Ascending aorta (tissue), 2 donors: Measurements from ENCODE around the gene BET1L. TPM values are rescaled to one million over a fixed set of nuclear protein-coding genes. Genes with fewer than 3 reads are reported as not detected.
A peak's percentile ranks its signal among the peaks of the same experiment; 100 is the strongest.

Experiments
- DNase-seq, 2 donors: peaks; one replicate each; pipeline ENCODE4 v3.0.0-alpha.2; 2019; ENCODE audit warnings: low spot score in 2 of 2
- H3K27ac ChIP-seq, 2 donors: fragments of 200-600 bp; sonication (generic); one replicate each; pipeline ENCODE4 v1.5.1; 2016 to 2017; ENCODE audit warnings: mild to moderate bottlenecking in 1 of 2
- H3K27me3 ChIP-seq: fragments of 200-600 bp; sonication (generic); one replicate; pipeline ENCODE4 v1.5.1; 2017
- H3K36me3 ChIP-seq, 2 donors: fragments of 200-600 bp; sonication (generic); one replicate each; pipeline ENCODE4 v1.5.1; 2016
- H3K4me1 ChIP-seq, 2 donors: fragments of 200-600 bp; sonication (generic); one replicate each; pipeline ENCODE4 v1.5.1; 2016 to 2017; ENCODE audit warnings: mild to moderate bottlenecking in 1 of 2
- H3K4me3 ChIP-seq, 2 donors: fragments of 200-600 bp; sonication (generic); one replicate each; pipeline ENCODE4 v1.5.1; 2016 to 2017; ENCODE audit warnings: mild to moderate bottlenecking in 1 of 2
- H3K9me3 ChIP-seq, 2 donors: fragments of 200-600 bp; sonication (generic); one replicate each; pipeline ENCODE4 v1.5.1; 2016
- CTCF ChIP-seq, 3 experiments: fragments of 200-600 bp in 2 of 3; fragments of 450-650 bp in 1 of 3; sonication (generic) in 2 of 3; IDR thresholded peaks; one replicate each; pipeline ENCODE4 v1.5.1; 2016 to 2019; ENCODE audit warnings: antibody characterized with exemption in 3 of 3, mild to moderate bottlenecking in 1 of 3, moderate library complexity in 1 of 3
- intact Hi-C: fragments of 100-400 bp; cut with DNase I; formaldehyde crosslinking; loops from one replicate; pipeline ENCODE4 v1.15.1; 2023
- total RNA-seq: library from RNA; depleted of rRNA; stranded (reverse); fragments of >200 nt; gene quantifications from one replicate; pipeline ENCODE4 v1.1.0, GENCODE V29; 2016

Gene BET1L
- total RNA-seq, 1 donor from 2014 or later: 42.3 TPM

- TF ChIP-seq CTCF (IDR thresholded peaks at IDR 0.05): no peak
- Histone ChIP-seq H3K27ac (no peak overlapping the region), H3K9me3 (no peaks in the 10 kb centered on the region), H3K4me3 (peak overlapping the region; percentile 88 to 99), H3K27me3 (no peaks in the 10 kb centered on the region), H3K36me3 (peaks cover 18 to 52% of the 10 kb centered on the region in 2 donors), H3K4me1 (peaks cover 17 to 38% of the 10 kb centered on the region in 2 donors)
- intact Hi-C loops: loop anchor here (2.0 to 5.0 kb wide), 3 partner anchors 102 to 247 kb away; partner anchors contain the start of genes IFITM2 and PTDSS2
- DNase-seq: peak in 1 of 2 donors; percentile 63
These were observed 1.8 kb downstream of the BET1L start for GRCh38 chr11:205221-206001.

- TF ChIP-seq CTCF (IDR thresholded peaks at IDR 0.05): no peak
- peak in 1 of 2 donors; percentile 61 for DNase-seq
These were observed 2.6 kb downstream of the BET1L start for GRCh38 chr11:204587-205109.

GRCh38 chr11:203945-204586 lies 3.1 kb downstream of the BET1L start:
- H3K9me3 ChIP-seq: no peaks in the 10 kb centered on the region
- no peaks in the 10 kb centered on the region for H3K27me3 ChIP-seq
- no peak overlapping the region for H3K4me3 ChIP-seq
- intact Hi-C loops: no loop called here
- DNase-seq: peak in 1 of 2 donors; percentile 61
- no peak for TF ChIP-seq CTCF (IDR thresholded peaks at IDR 0.05)
- H3K36me3 ChIP-seq: peaks cover 11 to 50% of the 10 kb centered on the region in 2 donors
- peaks cover 7 to 25% of the 10 kb centered on the region in 2 donors for H3K4me1 ChIP-seq
- no peak overlapping the region for H3K27ac ChIP-seq

More at GRCh38 chr11:204587-205109, 2.6 kb downstream of the BET1L start:
- Histone ChIP-seq H3K27ac (no peak overlapping the region), H3K27me3 (no peaks in the 10 kb centered on the region), H3K4me3 (peak overlapping the region in 1 of 2 donors; percentile 88), H3K4me1 (peaks cover 13 to 30% of the 10 kb centered on the region in 2 donors), H3K36me3 (peaks cover 11 to 52% of the 10 kb centered on the region in 2 donors), H3K9me3 (no peaks in the 10 kb centered on the region)
- intact Hi-C loops: loop anchor here (5.0 kb wide), 2 partner anchors 103 to 248 kb away; partner anchors contain the start of genes IFITM2 and PTDSS2

GRCh38 chr11:203056-203944 lies 3.9 kb downstream of the BET1L start:
- Histone ChIP-seq H3K27me3 (no peaks in the 10 kb centered on the region), H3K4me3 (no peak overlapping the region), H3K4me1 (peaks cover 7 to 25% of the 10 kb centered on the region in 2 donors), H3K27ac (no peak overlapping the region), H3K9me3 (no peaks in the 10 kb centered on the region), H3K36me3 (peaks cover 11 to 50% of the 10 kb centered on the region in 2 donors)
- no peak for TF ChIP-seq CTCF (IDR thresholded peaks at IDR 0.05)
- intact Hi-C loops: no loop called here
- peak in 1 of 2 donors; percentile 58 for DNase-seq

- Histone ChIP-seq H3K9me3 (no peaks in the 10 kb centered on the region), H3K27me3 (no peaks in the 10 kb centered on the region), H3K36me3 (peaks cover 11 to 50% of the 10 kb centered on the region in 2 donors), H3K27ac (no peak overlapping the region), H3K4me1 (peaks cover 7 to 25% of the 10 kb centered on the region in 2 donors), H3K4me3 (no peak overlapping the region)
- peak in 1 of 2 donors; percentile 41 for DNase-seq
- intact Hi-C loops: no loop called here
- TF ChIP-seq CTCF (IDR thresholded peaks at IDR 0.05): no peak
These were observed 4.7 kb downstream of the BET1L start for GRCh38 chr11:202490-202889.
